Jurkat, Clone E6-1 (cell line): ENCODE measurements around the gene TULP4.
"Not testable (repeated sequence)": the region's sequence is repeated elsewhere in the genome, so short reads cannot be mapped to it uniquely, and the experiment has no call there.

Experiments
- DNase-seq: peaks from one replicate; pipeline ENCODE4 v3.0.0-alpha.2; 2011; ENCODE audit warnings: low read depth, low spot score
- H3K4me3 ChIP-seq: 2 replicates; pipeline ENCODE4 v1.5.1; 2011; ENCODE audit warnings: mild to moderate bottlenecking, low read length, control low read depth, moderate library complexity

The TULP4 gene

GRCh38 chr6:158475344-158476302 is 163.4 kb downstream of the TULP4 start:
- no peak for DNase-seq

DNA sequence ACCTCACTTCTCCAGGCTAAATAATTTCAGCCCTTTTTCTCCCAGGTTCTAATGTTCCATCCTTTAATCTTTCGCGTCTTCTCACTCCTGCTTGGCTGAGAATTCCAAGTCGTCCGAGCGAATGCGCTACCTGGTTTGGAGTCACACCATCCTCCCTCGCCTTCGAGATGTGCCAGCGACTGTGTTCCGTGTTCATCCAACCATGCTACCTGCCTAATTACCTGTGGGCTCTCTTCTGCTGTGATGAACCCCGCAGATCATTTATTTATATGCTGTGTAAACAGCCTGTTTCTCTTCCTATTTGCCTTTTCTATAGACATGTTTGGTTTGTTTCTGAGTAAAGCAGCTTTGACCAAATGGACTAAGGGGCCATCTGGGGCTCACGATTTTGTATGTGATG is 164.1 kb downstream of the TULP4 start:
- DNase-seq, result no peak

More at GRCh38 chr6:158475344-158476302, 163.4 kb downstream of the TULP4 start:
- no peak overlapping the region for H3K4me3 ChIP-seq

GRCh38 chr6:158477722-158478121 is 165.5 kb downstream of the TULP4 start:
- H3K4me3 ChIP-seq, DNase-seq: not testable (repeated sequence)

More for the DNA sequence above, 164.1 kb downstream of the TULP4 start:
- no peak overlapping the region for H3K4me3 ChIP-seq

- no peak overlapping the region for H3K4me3 ChIP-seq
- DNase-seq, result no peak
Observed at GRCh38 chr6:158480989-158481388, 168.7 kb downstream of the TULP4 start.

GRCh38 chr6:158481690-158482473 is 169.6 kb downstream of the TULP4 start:
- DNase-seq, result no peak
- no peak overlapping the region for H3K4me3 ChIP-seq

- H3K4me3 ChIP-seq, result no peak overlapping the region
- no peak for DNase-seq
Observed at GRCh38 chr6:158485431-158485830, 173.2 kb downstream of the TULP4 start.

DNA sequence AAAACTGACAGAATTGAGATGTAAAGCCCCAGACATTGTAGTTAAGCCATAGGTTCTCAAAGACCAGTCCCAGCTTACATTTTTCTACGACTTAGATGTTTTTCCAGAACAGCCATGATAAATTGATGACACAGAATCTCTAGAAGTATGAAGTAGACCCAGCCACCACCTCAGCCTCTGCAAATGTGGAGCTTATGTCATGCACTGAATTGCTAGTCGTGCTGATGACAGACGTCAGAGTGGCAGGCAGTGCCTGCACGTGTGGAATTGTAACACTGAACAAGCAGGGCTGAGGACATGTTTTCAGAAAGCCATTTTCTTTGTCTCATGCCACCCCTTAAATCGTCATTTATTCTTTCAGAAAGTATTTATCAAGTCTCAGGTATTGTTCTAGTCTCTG is 175.2 kb downstream of the TULP4 start:
- no peak for DNase-seq
- H3K4me3 ChIP-seq, result no peak overlapping the region

DNA sequence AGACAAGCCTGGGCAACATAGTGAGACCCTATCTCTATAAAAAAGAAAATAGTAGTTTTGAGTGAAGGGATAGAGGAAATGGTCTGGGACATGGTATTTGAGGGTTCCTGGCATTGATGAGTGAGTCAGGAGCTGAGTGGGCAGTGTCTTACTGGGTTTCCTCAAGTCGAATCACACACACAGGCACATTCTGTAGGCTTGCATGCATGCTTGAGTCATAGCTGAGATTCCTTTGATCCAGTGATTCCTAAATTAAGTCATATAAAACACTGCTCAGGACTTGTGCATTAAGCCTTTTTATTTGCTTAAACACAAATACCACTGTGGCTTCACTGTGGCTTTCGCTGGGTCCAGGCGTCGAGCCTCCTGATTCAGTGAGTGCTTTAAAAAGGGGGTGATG is 175.8 kb downstream of the TULP4 start:
- no peak overlapping the region for H3K4me3 ChIP-seq
- no peak for DNase-seq

GRCh38 chr6:158489441-158489840 is 177.2 kb downstream of the TULP4 start:
- H3K4me3 ChIP-seq, result no peak overlapping the region
- DNase-seq, result no peak

- no peak overlapping the region for H3K4me3 ChIP-seq
- DNase-seq, result no peak
Observed at GRCh38 chr6:158492881-158493280, 180.6 kb downstream of the TULP4 start.

- no peak for DNase-seq
- no peak overlapping the region for H3K4me3 ChIP-seq
Observed at GRCh38 chr6:158496700-158497099, 184.4 kb downstream of the TULP4 start.

DNA sequence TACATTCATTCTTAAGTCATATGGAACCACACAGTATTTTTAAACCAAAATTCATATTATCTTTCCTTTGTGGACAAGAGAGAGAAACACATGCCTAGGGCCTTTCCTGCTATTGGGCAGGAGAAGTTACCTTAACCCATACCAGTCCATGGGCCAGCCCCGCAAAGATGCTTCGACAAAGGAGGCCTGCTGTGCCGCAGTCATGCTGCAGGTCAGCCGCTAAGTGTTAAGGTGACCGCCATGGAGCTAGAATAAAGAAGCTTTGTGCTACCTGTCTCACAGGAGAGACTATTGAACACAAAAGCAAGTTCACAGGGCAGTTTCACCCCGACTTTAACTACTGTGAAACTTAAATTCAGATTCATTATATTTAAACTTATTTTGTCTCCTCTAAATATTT is 185.4 kb downstream of the TULP4 start:
- no peak overlapping the region for H3K4me3 ChIP-seq

DNA sequence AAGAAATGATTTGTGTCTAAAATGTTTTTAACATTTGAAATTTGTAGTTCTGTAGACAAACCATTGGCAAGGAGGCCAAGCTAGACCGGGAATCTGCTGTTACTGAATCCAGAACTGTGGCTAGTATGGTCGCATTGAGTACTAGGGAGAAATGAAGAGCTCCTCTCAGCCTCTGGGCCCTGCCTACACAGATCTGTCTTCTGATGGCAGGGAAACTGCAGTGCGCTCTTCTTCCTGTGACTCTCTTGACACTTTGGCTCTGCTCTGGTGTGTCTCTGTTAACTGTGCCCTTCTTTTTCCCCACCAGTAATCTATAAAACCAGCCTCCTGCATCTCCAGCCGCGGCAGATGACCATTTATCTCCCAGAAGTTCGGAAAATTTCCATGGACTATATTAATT is 186.1 kb downstream of the TULP4 start:
- DNase-seq, result no peak
- H3K4me3 ChIP-seq, result no peak overlapping the region

More for the DNA sequence above, 185.4 kb downstream of the TULP4 start:
- DNase-seq, result no peak

GRCh38 chr6:158499601-158500000 is 187.3 kb downstream of the TULP4 start:
- no peak overlapping the region for H3K4me3 ChIP-seq
- DNase-seq, result no peak

DNA sequence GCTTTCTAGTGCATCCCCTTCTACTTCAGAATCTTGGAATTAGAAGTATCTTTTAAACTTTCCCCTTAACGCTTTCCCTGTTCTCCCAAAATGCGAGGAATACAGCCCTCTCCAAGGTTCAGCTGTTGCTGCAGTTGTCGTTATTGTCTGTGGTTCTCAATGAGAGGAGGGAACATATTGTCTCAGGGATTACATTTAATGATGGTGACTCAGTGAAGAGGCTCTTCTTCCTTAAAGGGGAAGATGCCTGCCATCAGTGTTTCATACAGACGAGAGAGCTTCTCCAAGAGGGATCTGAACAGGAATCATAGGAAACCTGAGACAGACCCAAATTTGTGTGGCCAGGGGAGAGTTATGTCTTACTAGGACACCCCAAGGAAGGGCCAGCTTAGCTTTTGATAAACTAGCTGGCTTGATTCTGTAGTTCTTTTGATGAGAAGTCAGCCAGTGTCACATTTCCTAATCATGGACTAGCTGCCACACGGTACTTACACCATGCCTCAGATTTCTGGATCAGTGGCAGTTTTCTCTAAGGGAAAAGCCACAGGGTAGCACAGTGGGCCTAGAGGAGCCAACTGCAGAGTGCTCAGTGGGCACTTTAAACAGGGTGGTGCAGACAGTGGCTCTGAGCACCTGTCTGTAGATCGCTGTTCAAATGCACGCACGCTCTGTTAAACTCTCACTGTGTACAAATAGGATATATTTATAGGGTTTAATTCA is 187.9 kb downstream of the TULP4 start:
- no peak for DNase-seq
- H3K4me3 ChIP-seq, result no peak overlapping the region

GRCh38 chr6:158501360-158502262 is 189.3 kb downstream of the TULP4 start:
- H3K4me3 ChIP-seq, result no peak overlapping the region
- DNase-seq, result no peak

DNA sequence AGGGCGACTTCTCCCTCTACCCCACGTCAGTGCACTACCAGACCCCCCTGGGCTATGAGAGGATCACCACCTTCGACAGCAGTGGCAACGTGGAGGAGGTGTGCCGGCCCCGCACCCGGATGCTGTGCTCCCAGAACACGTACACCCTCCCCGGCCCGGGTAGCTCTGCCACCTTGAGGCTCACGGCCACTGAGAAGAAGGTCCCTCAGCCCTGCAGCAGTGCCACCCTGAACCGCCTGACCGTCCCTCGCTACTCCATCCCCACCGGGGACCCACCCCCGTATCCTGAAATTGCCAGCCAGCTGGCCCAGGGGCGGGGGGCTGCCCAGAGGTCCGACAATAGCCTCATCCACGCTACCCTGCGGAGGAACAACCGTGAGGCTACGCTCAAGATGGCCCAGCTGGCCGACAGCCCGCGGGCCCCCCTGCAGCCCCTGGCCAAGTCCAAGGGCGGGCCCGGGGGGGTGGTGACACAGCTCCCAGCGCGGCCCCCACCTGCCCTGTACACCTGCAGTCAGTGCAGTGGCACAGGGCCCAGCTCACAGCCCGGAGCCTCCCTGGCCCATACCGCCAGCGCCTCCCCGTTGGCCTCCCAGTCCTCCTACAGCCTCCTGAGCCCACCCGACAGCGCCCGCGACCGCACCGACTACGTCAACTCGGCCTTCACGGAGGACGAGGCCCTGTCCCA is 190.1 kb downstream of the TULP4 start:
- H3K4me3 ChIP-seq, result no peak overlapping the region
- DNase-seq, result no peak

DNA sequence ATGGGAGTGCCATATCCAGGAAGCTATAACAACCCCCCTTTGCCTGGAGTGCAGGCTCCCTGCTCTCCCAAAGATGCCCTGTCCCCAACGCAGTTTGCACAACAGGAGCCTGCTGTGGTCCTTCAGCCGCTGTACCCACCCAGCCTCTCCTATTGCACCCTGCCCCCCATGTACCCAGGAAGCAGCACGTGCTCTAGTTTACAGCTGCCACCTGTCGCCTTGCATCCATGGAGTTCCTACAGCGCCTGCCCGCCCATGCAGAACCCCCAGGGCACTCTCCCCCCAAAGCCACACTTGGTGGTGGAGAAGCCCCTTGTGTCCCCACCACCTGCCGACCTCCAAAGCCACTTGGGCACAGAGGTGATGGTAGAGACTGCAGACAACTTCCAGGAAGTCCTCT is 191.0 kb downstream of the TULP4 start:
- no peak for DNase-seq
- H3K4me3 ChIP-seq, result no peak overlapping the region
